SK-N-MC (cell line): ENCODE results near the gene TMCC3.

ENCODE experiments used
- EZH2 ChIP-seq: fragments of 200-600 bp; sonication (generic); IDR thresholded peaks from one replicate; pipeline ENCODE4 v1.6.1; 2017; ENCODE audit warnings: antibody characterized with exemption
- FOXP2 ChIP-seq: optimal IDR thresholded peaks from 2 replicates; pipeline ENCODE3; 2011; ENCODE audit warnings: mild to moderate bottlenecking, moderate library complexity; ENCODE audit not compliant: insufficient read depth; ENCODE audit errors: extremely low read length, control extremely low read depth
- POLR2AphosphoS5 ChIP-seq: IDR thresholded peaks from 2 replicates; pipeline ENCODE4 v1.6.1; 2012; ENCODE audit warnings: mild to moderate bottlenecking, low read depth, low read length, borderline replicate concordance

DNA sequence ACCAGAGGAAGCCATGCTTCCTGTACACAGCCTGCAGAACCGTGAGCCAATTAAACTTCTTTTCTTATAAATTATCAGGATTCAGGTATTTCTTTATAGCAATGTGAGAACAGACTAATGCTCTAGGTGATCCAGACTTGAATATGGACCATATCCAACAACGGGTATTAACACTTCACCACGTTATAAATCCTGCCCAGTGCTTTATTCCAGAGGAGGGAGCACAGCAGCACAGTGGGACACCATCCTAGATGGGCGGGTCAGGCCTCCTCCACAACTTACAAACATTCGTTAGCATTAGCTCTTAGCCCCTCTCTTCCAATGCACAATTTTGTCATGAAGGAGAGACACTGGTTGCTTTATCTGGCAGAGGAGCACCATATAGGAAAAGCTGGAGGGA lies 66.0 kb downstream of the TMCC3 start:
- TF ChIP-seq EZH2: no peak
- no peak for TF ChIP-seq POLR2AphosphoS5
- TF ChIP-seq FOXP2: no peak
